ENCODE measurements around the gene NR2C1. TPM values are rescaled to one million over a fixed set of nuclear protein-coding genes. Genes with fewer than 3 reads are reported as not detected.
A peak's percentile ranks its signal among the peaks of the same experiment; 100 is the strongest.

The NR2C1 gene
- total RNA-seq, 4 donors from 2014 or later = 31.5 to 57.3 (median 40.4) TPM

DNA sequence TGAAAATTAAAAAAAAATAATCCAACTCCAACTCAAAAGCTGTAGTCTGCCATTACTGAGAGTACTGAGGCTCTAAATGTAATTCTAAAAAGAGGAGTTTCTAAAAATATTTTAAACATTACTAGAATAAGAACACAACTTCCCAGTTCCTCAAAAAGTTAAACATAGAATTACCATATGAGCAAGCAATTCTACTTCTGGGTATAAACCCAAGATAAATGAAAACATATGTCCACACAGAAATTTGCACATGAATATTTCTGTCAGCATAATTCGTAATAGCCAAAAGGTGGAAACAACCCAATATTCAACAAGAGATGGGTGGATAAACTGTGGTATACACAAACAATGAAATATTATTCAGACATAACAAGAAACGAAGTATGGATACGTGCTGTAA, 15.0 kb upstream of the NR2C1 start:
- Histone ChIP-seq H3K9me3 (no peaks in the 10 kb centered on the region), H3K4me3 (no peak overlapping the region), H3K27me3 (no peaks in the 10 kb centered on the region), H3K36me3 (peaks cover 19 to 44% (median 35%) of the 10 kb centered on the region in 4 donors), H3K27ac (replicated peaks in 1 of 4) (no peak overlapping the region), H3K4me1 (peaks cover 15 to 22% (median 22%) of the 10 kb centered on the region in 4 donors)
- intact Hi-C loops (cut with DNase I) = no loop called here
- TF ChIP-seq, protein P1, sequence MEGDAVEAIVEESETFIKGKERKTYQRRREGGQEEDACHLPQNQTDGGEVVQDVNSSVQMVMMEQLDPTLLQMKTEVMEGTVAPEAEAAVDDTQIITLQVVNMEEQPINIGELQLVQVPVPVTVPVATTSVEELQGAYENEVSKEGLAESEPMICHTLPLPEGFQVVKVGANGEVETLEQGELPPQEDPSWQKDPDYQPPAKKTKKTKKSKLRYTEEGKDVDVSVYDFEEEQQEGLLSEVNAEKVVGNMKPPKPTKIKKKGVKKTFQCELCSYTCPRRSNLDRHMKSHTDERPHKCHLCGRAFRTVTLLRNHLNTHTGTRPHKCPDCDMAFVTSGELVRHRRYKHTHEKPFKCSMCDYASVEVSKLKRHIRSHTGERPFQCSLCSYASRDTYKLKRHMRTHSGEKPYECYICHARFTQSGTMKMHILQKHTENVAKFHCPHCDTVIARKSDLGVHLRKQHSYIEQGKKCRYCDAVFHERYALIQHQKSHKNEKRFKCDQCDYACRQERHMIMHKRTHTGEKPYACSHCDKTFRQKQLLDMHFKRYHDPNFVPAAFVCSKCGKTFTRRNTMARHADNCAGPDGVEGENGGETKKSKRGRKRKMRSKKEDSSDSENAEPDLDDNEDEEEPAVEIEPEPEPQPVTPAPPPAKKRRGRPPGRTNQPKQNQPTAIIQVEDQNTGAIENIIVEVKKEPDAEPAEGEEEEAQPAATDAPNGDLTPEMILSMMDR (IDR thresholded peaks at IDR 0.05) = no peak
- no peak for TF ChIP-seq POLR2AphosphoS5 (IDR thresholded peaks at IDR 0.05)
- no peak for TF ChIP-seq POLR2A (IDR thresholded peaks at IDR 0.05; ENCODE audit: low read depth)
- no peak for TF ChIP-seq EP300 (IDR thresholded peaks at IDR 0.05)
- no peak for DNase-seq (ENCODE audit: extremely low spot score)
- WGBS = 93% methylated on average over 3 of the region's 3 CpGs

GRCh38 chr12:95085612-95086011, 12.2 kb upstream of the NR2C1 start:
- TF ChIP-seq EP300 (IDR thresholded peaks at IDR 0.05) (no peak), POLR2A (IDR thresholded peaks at IDR 0.05; ENCODE audit: low read depth) (no peak), POLR2AphosphoS5 (IDR thresholded peaks at IDR 0.05) (no peak)
- TF ChIP-seq, protein P1 (IDR thresholded peaks at IDR 0.05) = no peak
- H3K4me1 ChIP-seq = peaks cover 20 to 34% (median 32%) of the 10 kb centered on the region in 4 donors
- no peaks in the 10 kb centered on the region for H3K27me3 ChIP-seq
- no peak for DNase-seq (ENCODE audit: extremely low spot score)
- H3K27ac ChIP-seq (replicated peaks in 1 of 4) = peak overlapping the region in 2 of 4 donors; percentile 76 to 78
- H3K36me3 ChIP-seq = peaks cover 4 to 17% (median 12%) of the 10 kb centered on the region in 4 donors
- no peaks in the 10 kb centered on the region for H3K9me3 ChIP-seq
- no peak overlapping the region for H3K4me3 ChIP-seq
- intact Hi-C loops (cut with DNase I) = no loop called here

DNA sequence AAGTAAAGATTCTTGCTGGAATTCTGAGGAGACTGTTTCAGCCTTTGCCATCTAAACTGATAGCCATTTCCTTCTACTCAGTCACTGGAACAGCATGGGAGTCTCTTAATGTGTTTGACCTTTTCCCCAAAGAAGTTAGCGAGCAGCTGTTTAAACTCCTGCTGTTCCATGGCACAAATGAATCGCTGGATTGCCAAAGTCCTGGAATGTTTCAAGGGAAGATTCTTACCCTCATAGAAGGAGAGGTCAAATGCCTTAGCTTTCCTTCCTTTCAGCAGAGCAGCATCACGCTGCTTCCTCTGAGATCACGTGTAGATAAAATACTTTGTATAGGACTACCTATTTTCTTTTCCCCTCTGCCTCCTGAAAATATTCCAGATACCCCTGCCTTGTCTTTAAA, 10.5 kb upstream of the NR2C1 start:
- peaks cover 2 to 10% (median 3%) of the 10 kb centered on the region in 4 donors for H3K36me3 ChIP-seq
- intact Hi-C loops (cut with DNase I) = no loop called here
- DNase-seq (ENCODE audit: extremely low spot score) = no peak
- peak overlapping the region; percentile 76 to 84 (median 80) for H3K27ac ChIP-seq (replicated peaks in 1 of 4)
- no peaks in the 10 kb centered on the region for H3K27me3 ChIP-seq
- no peak for TF ChIP-seq POLR2A (IDR thresholded peaks at IDR 0.05; ENCODE audit: low read depth)
- peak; percentile 67 to 87 for TF ChIP-seq POLR2AphosphoS5 (IDR thresholded peaks at IDR 0.05)
- H3K9me3 ChIP-seq = no peaks in the 10 kb centered on the region
- peaks cover 20 to 36% (median 34%) of the 10 kb centered on the region in 4 donors for H3K4me1 ChIP-seq
- 9% methylated on average over 4 of the region's 4 CpGs for WGBS
- H3K4me3 ChIP-seq = peak overlapping the region in 3 of 4 donors; percentile 10 to 27 (median 13)

DNA sequence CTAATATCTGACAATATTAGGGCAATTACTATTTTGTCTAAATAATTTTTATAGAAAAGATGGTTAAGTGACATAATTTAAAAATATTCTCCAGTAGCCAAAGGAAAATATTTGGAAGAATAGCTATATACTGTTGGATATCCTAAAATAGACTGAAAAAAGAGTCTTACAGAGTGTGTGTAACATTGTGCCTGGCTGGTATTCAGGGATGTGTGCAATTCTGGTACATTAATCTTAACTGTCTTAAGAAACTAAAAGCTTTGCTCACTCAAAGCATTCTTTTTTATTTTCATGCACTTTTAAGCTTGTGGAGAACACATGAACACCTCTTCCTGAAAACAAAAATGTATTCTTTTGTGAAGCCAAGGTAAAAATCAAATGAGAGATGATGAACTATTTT, 10.1 kb upstream of the NR2C1 start:
- peak overlapping the region in 3 of 4 donors; percentile 10 to 27 (median 13) for H3K4me3 ChIP-seq
- TF ChIP-seq POLR2AphosphoS5 (IDR thresholded peaks at IDR 0.05) = no peak
- TF ChIP-seq EP300 (IDR thresholded peaks at IDR 0.05) = no peak
- no peak for TF ChIP-seq POLR2A (IDR thresholded peaks at IDR 0.05; ENCODE audit: low read depth)
- TF ChIP-seq, protein P1 (IDR thresholded peaks at IDR 0.05) = no peak
- DNase-seq (ENCODE audit: extremely low spot score) = no peak
- intact Hi-C loops (cut with DNase I) = no loop called here
- H3K27ac ChIP-seq (replicated peaks in 1 of 4) = peak overlapping the region; percentile 76 to 84 (median 80)
- H3K36me3 ChIP-seq = peaks cover 0 to 7% (median 0%) of the 10 kb centered on the region in 4 donors
- no peaks in the 10 kb centered on the region for H3K9me3 ChIP-seq
- H3K27me3 ChIP-seq = no peaks in the 10 kb centered on the region
- H3K4me1 ChIP-seq = peaks cover 20 to 36% (median 34%) of the 10 kb centered on the region in 4 donors

GRCh38 chr12:95077341-95077740, 3.9 kb upstream of the NR2C1 start:
- Histone ChIP-seq H3K9me3 (no peaks in the 10 kb centered on the region), H3K27ac (replicated peaks in 1 of 4) (peak overlapping the region in 1 of 4 donors; percentile 10), H3K4me3 (no peak overlapping the region), H3K27me3 (no peaks in the 10 kb centered on the region), H3K36me3 (no peaks in the 10 kb centered on the region), H3K4me1 (peaks cover under 1 to 28% (median 24%) of the 10 kb centered on the region in 4 donors)
- intact Hi-C loops (cut with DNase I) = no loop called here
- 89% methylated on average over 4 of the region's 4 CpGs for WGBS
- TF ChIP-seq EP300 (IDR thresholded peaks at IDR 0.05) (no peak), POLR2A (IDR thresholded peaks at IDR 0.05; ENCODE audit: low read depth) (no peak), POLR2AphosphoS5 (IDR thresholded peaks at IDR 0.05) (no peak)
- TF ChIP-seq, protein P1 (IDR thresholded peaks at IDR 0.05) = no peak
- no peak for DNase-seq (ENCODE audit: extremely low spot score)

All from esophagus muscularis mucosa (tissue), 4 donors.